Adrenal gland (tissue), 5 donors: ENCODE measurements around the gene CDS2.

Experiments used
- CTCF ChIP-seq, 6 experiments: fragments of 450-650 bp in 4 of 6; fragments of 200-600 bp in 2 of 6; sonication (generic) in 1 of 6; IDR thresholded peaks; 1 replicate in 5 of 6; 2 replicates in 1 of 6; pipeline versions ENCODE4 v1.5.1 to v1.8.0; 2016 to 2021; ENCODE audit warnings: antibody characterized with exemption in 6 of 6, mild to moderate bottlenecking in 2 of 6, moderate library complexity in 1 of 6
- POLR2A ChIP-seq, 2 donors: fragments of 450-650 bp; IDR thresholded peaks; one replicate each; pipeline ENCODE4 v1.6.1; 2017; ENCODE audit warnings: antibody characterized with exemption in 2 of 2, mild to moderate bottlenecking in 2 of 2, moderate library complexity in 1 of 2
- donor health status: DM: no; HTN: no; CAD: no.

GRCh38 chr20:5135363-5136012 lies 8.7 kb downstream of the CDS2 start:
- TF ChIP-seq CTCF (IDR thresholded peaks at IDR 0.05) (no peak), POLR2A (IDR thresholded peaks at IDR 0.05) (peak in 1 of 2 donors; percentile 57)
